TTC549 (cell line): ENCODE measurements around the gene GRID1.
"Not testable (repeated sequence)": the region's sequence is repeated elsewhere in the genome, so short reads cannot be mapped to it uniquely, and the experiment has no call there.

ENCODE experiments used
- FAIRE-seq: peaks from 2 replicates; lab custom pipeline; 2012; peaks lifted over from hg19 to GRCh38; lab: Jason Lieb, UNC

The GRID1 gene

GRCh38 chr10:86130041-86130440 lies 236.6 kb downstream of the GRID1 start:
- FAIRE-seq: no peak

GRCh38 chr10:86128360-86128759 lies 238.2 kb downstream of the GRID1 start:
- no peak for FAIRE-seq

- no peak for FAIRE-seq
Observed at GRCh38 chr10:86127274-86127819, 239.2 kb downstream of the GRID1 start.

GRCh38 chr10:86124734-86125133 lies 241.9 kb downstream of the GRID1 start:
- no peak for FAIRE-seq

- no peak for FAIRE-seq
Observed at GRCh38 chr10:86123715-86124114, 242.9 kb downstream of the GRID1 start.

- FAIRE-seq: no peak
Observed at GRCh38 chr10:86123304-86123703, 243.3 kb downstream of the GRID1 start.

- no peak for FAIRE-seq
Observed at GRCh38 chr10:86122646-86123045, 243.9 kb downstream of the GRID1 start.

GRCh38 chr10:86121200-86121599 lies 245.4 kb downstream of the GRID1 start:
- no peak for FAIRE-seq

GRCh38 chr10:86117051-86117450 lies 249.5 kb downstream of the GRID1 start:
- no peak for FAIRE-seq

- FAIRE-seq: no peak
Observed at GRCh38 chr10:86113983-86114382, 252.6 kb downstream of the GRID1 start.

- FAIRE-seq: no peak
Observed at GRCh38 chr10:86113501-86113900, 253.1 kb downstream of the GRID1 start.

- FAIRE-seq: no peak
Observed at GRCh38 chr10:86113044-86113443, 253.6 kb downstream of the GRID1 start.

GRCh38 chr10:86111902-86112545 lies 254.6 kb downstream of the GRID1 start:
- FAIRE-seq: no peak

GRCh38 chr10:86110156-86110786 lies 256.3 kb downstream of the GRID1 start:
- no peak for FAIRE-seq

- no peak for FAIRE-seq
Observed at GRCh38 chr10:86109421-86109820, 257.2 kb downstream of the GRID1 start.

GRCh38 chr10:86108696-86109095 lies 257.9 kb downstream of the GRID1 start:
- FAIRE-seq: no peak

- FAIRE-seq: not testable (repeated sequence)
Observed at GRCh38 chr10:86107611-86108310, 258.8 kb downstream of the GRID1 start.

- no peak for FAIRE-seq
Observed at GRCh38 chr10:86107131-86107530, 259.5 kb downstream of the GRID1 start.

GRCh38 chr10:86106616-86107015 lies 260.0 kb downstream of the GRID1 start:
- FAIRE-seq: no peak

- no peak for FAIRE-seq
Observed at GRCh38 chr10:86105640-86106039, 261.0 kb downstream of the GRID1 start.

- FAIRE-seq: no peak
Observed at GRCh38 chr10:86105181-86105580, 261.4 kb downstream of the GRID1 start.

- FAIRE-seq: no peak
Observed at GRCh38 chr10:86104611-86105145, 261.9 kb downstream of the GRID1 start.

- no peak for FAIRE-seq
Observed at GRCh38 chr10:86104156-86104555, 262.4 kb downstream of the GRID1 start.
